GM10248 (cell line): Measurements from ENCODE around the gene GEMIN8.

ENCODE experiments used
- CTCF ChIA-PET: fragments of 300-600 bp; sonication (Branson Sonifier 250); formaldehyde crosslinking; extraction: SDS; loops from one replicate; lab custom pipeline; 2021; ENCODE audit warnings: antibody characterized with exemption; lab: Yijun Ruan, JAX
- POLR2A ChIA-PET: fragments of 350-650 bp; sonication (Branson Sonifier 250); formaldehyde crosslinking; extraction: SDS; loops from one replicate; lab custom pipeline; 2020; ENCODE audit warnings: antibody characterized with exemption; lab: Yijun Ruan, JAX
- DNase-seq: peaks from one replicate; pipeline ENCODE4 v3.0.0; 2012; ENCODE audit errors: extremely low spot score
- TF ChIP-seq, protein P1 (sequence below): IDR thresholded peaks from 2 replicates; pipeline ENCODE4 v1.5.1; 2012; ENCODE audit warnings: mild to moderate bottlenecking, low read depth; ENCODE audit errors: extremely low read depth, missing control alignments, control extremely low read depth

The GEMIN8 gene

DNA sequence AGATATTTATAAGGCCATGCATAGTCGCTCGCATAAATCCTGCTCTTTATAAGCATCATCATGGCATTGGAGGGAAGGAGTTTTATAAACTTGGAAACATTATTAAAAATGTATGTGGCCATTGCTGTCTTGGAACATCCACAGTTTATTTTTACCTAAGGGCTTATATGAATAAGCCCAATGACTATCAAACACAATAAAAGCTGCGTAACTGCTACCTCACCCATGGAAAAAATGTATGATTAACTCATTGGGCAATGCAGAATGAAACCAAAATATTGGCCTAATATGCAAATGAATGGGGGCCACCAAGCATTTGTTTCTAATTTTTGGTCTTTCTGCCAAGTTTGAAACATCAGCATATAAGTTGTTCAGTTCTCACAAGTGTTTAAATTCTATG is 19.1 kb downstream of the GEMIN8 start:
- CTCF ChIA-PET = interaction anchor here (1.0 kb wide), 1 partner anchor 14 kb away, joined by 3 read pairs; no protein-coding TSS in a partner anchor
- POLR2A ChIA-PET = no interaction called here
- DNase-seq = no peak
- TF ChIP-seq, protein P1, sequence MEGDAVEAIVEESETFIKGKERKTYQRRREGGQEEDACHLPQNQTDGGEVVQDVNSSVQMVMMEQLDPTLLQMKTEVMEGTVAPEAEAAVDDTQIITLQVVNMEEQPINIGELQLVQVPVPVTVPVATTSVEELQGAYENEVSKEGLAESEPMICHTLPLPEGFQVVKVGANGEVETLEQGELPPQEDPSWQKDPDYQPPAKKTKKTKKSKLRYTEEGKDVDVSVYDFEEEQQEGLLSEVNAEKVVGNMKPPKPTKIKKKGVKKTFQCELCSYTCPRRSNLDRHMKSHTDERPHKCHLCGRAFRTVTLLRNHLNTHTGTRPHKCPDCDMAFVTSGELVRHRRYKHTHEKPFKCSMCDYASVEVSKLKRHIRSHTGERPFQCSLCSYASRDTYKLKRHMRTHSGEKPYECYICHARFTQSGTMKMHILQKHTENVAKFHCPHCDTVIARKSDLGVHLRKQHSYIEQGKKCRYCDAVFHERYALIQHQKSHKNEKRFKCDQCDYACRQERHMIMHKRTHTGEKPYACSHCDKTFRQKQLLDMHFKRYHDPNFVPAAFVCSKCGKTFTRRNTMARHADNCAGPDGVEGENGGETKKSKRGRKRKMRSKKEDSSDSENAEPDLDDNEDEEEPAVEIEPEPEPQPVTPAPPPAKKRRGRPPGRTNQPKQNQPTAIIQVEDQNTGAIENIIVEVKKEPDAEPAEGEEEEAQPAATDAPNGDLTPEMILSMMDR = no peak

DNA sequence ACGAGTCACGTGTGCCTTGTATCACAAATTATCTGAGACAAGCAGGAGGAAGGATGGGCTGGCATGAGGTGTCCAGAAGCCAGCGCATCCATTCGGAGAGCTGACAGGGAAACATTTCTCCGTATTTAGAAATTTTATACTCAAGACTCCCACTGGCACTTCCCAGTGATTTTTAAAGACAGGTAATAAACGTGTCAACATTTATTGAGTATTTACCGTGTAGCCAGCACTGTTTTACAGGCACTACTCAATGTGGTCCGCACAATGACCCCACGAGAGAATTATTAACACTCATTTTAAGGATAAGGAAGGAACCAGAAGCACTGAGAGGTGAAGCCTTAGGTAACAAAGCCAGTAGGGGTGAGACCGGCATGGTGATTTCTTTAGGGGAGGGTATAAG is 23.2 kb downstream of the GEMIN8 start:
- no peak for DNase-seq
- ChIA-PET POLR2A (no interaction called here), CTCF (no interaction called here)
- TF ChIP-seq, protein P1 = no peak

DNA sequence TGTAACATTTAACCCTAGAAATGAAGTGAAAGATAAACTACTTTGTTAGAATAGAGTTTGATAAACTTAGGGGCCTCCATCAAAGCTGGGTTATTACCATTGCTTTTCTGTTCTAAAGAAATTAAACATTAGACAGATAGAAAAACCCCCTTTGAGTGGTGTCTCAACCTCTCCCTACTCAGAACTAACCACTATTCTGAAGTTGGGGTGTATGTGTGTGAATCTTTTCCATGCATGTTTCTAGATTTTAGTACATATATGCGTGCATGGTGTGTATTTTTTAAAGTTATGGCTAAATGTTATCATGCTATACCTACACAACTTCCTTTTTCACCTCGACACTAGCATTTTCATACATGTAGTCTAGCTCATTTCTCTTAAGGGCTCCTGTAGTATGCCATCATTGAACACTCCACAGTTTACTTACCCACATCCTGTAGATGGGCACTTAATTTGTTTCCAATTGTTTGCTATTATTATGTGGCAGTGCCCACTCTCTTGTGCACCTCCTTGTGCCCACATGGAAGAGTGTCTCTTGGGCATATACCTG is 25.7 kb downstream of the GEMIN8 start:
- POLR2A ChIA-PET = no interaction called here
- CTCF ChIA-PET = no interaction called here
- TF ChIP-seq, protein P1 = no peak
- no peak for DNase-seq

DNA sequence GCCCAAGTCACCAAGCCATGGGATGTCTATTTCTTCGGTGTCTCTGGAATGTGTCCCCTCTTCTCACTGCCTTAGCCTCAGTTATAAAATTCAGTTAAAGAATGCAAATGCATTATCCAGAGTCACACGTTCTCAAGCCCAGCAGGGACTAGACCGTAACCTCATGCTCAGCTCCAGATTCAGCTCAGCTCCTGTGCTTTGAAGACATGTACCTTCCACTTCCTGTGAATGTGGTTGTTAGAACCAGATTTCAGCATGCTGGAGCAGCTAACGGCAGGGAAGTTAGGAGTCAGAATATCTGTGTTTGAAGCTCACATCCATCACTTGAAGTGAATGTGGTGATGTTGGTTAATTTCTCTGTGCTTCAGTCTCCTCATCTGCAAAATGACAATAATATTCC is 26.7 kb downstream of the GEMIN8 start:
- no peak for DNase-seq
- TF ChIP-seq, protein P1 = no peak
- ChIA-PET CTCF (no interaction called here), POLR2A (no interaction called here)

DNA sequence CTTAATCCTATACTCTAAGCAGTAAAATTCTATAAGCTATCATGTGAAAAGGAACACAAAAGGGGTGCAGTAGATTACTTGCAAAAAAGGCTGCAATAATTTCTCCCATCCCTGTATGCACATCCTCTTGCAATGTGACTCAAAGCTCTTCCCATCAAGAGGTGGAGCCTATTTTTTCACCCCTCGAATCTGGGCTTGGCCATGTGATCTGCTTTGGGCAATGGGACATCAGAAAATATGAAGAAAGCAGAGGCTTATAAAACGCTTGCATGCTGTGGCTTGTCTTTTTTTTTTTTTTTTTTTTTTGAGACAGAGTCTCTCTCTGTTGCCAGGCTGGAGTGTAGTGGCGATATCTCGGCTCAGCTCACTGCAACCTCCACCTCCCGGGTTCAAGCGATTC is 33.0 kb downstream of the GEMIN8 start:
- POLR2A ChIA-PET = no interaction called here
- no peak for DNase-seq
- TF ChIP-seq, protein P1 = no peak
- CTCF ChIA-PET = interaction anchor here (1.2 to 2.3 kb wide), 2 partner anchors 14 to 16 kb away, joined by 3 to 6 read pairs; no protein-coding TSS in a partner anchor

DNA sequence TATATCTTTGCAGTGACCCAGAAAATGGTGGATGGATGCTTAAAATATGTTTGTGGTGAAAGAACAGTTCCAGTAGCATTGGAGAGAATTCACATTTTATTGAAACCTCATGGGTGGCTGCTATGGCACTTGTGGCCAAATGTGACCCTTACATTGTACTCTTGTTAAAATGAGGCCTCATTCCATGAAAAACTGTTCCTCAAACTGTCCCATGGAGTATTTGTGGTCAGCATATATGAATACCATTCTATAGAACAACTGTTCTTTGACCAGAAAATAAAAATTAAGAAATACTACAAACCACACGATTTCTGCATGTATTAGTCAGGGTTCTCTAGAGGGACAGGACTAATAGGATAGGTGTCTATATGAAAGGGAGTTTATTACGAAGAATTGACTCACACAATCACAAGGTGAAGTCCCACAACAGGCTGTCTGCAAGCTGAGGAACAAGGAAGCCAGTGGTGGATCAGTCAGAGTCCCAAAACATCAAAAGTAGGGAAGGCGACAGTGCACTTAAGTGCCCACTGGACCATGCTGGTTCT is 35.1 kb downstream of the GEMIN8 start:
- ChIA-PET CTCF (interaction anchor here (2.3 kb wide), 1 partner anchor 14 kb away, joined by 6 read pairs; no protein-coding TSS in a partner anchor), POLR2A (no interaction called here)
- TF ChIP-seq, protein P1 = no peak
- no peak for DNase-seq
